ENCODE data around the gene ACER2. TPM values are rescaled to one million over a fixed set of nuclear protein-coding genes. Genes with fewer than 3 reads are reported as not detected.
A peak's percentile ranks its signal among the peaks of the same experiment; 100 is the strongest.

ACER2 gene
- polyA plus RNA-seq, 1 donor (not counting 4 experiments of a cell fraction or from before 2014, with no cell fraction given): 4.2 TPM

DNA sequence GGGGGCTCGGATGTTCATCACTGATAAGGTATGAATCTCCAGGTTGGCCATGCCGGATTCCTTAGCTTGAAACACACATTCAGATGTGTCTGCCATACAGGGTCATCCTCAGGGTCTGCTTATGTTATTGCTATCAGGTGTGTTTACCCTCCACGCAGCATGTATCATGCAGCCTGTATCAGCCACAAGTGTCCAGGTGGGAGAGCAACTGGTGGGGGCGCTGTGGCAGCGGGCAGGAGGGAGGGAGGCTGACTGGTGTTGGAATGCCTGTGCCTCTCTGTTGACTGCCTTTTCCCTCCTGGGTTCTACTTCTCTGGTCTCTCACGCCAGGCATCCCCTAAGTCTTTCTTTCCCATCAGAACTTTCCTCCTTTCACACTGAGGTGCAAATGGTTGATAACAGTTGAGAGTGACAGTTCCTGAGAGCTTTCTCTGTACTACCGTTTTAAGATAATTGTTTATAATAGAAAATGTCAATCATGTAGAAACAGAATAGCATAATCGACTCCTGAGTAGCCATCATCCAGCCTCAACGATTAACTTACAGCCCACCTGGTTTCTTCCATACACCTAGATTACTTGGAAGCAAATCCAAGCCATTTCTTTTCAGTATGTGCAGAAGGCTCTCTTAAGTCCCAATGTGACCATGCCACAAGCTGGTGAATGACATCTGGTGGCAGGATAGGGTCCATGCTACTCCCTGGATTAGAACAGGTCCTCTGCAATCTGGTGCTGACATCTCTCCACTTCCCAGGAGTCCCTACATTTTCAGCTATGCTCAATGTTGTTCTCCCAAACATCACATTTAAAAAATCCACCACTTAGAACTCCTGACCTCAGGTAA is 86.6 kb downstream of the ACER2 start:
- Histone ChIP-seq H3K9ac (ENCODE audit: control insufficient read depth, extremely low read depth, insufficient read depth, low read length) (no peak overlapping the region), H3K36me3 (ENCODE audit: control insufficient read depth in 2 of 2, extremely low read depth in 1 of 2, insufficient read depth in 2 of 2, low read length in 2 of 2) (no peaks in the 10 kb centered on the region), H2AFZ (ENCODE audit: control insufficient read depth, low read length) (no peak overlapping the region), H3K27me3 (ENCODE audit: control insufficient read depth, extremely low read depth, insufficient read depth, low read length) (peaks cover 3% of the 10 kb centered on the region), H3K79me2 (ENCODE audit: control insufficient read depth, insufficient read depth, low read length) (no peaks in the 10 kb centered on the region), H3K4me2 (ENCODE audit: control insufficient read depth, extremely low read depth, insufficient read depth, low read depth, low read length) (no peak overlapping the region), H3K27ac (ENCODE audit: control insufficient read depth, insufficient read depth, low read length) (no peak overlapping the region), H3K9me3 (ENCODE audit: control insufficient read depth, low read depth, low read length) (no peaks in the 10 kb centered on the region), H3K4me3 (ENCODE audit: control insufficient read depth in 2 of 3, extremely low read depth in 1 of 3, insufficient read depth in 2 of 3, low read depth in 1 of 3, low read length in 3 of 3) (no peak overlapping the region), H4K20me1 (ENCODE audit: control insufficient read depth, extremely low read depth, insufficient read depth, low read length) (no peaks in the 10 kb centered on the region), H3K9me1 (ENCODE audit: control insufficient read depth, extremely low read depth, insufficient read depth, low read length) (no peaks in the 10 kb centered on the region), H3K4me1 (ENCODE audit: control insufficient read depth, extremely low read depth, insufficient read depth, low read length) (peaks cover 7% of the 10 kb centered on the region)
- dilution Hi-C loops (cut with MboI; ENCODE audit: extremely low pct_ligation_motif_present, low sequenced_read_pairs): no loop called here
- no peak for DNase-seq (ENCODE audit: low read depth, low spot score)
- TF ChIP-seq, protein P1, sequence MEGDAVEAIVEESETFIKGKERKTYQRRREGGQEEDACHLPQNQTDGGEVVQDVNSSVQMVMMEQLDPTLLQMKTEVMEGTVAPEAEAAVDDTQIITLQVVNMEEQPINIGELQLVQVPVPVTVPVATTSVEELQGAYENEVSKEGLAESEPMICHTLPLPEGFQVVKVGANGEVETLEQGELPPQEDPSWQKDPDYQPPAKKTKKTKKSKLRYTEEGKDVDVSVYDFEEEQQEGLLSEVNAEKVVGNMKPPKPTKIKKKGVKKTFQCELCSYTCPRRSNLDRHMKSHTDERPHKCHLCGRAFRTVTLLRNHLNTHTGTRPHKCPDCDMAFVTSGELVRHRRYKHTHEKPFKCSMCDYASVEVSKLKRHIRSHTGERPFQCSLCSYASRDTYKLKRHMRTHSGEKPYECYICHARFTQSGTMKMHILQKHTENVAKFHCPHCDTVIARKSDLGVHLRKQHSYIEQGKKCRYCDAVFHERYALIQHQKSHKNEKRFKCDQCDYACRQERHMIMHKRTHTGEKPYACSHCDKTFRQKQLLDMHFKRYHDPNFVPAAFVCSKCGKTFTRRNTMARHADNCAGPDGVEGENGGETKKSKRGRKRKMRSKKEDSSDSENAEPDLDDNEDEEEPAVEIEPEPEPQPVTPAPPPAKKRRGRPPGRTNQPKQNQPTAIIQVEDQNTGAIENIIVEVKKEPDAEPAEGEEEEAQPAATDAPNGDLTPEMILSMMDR (optimal IDR thresholded peaks at IDR 0.05 in 1 of 3, IDR thresholded peaks at IDR 0.05 in 1 of 3, conservative IDR thresholded peaks at IDR 0.05 in 1 of 3; ENCODE audit: extremely low read depth in 1 of 3, insufficient read depth in 2 of 3, low read length in 3 of 3): peak in 1 of 3 experiments; percentile 24
- TF ChIP-seq EZH2 (IDR thresholded peaks at IDR 0.05; ENCODE audit: low read length): no peak
- peak; percentile 29 for FAIRE-seq

DNA sequence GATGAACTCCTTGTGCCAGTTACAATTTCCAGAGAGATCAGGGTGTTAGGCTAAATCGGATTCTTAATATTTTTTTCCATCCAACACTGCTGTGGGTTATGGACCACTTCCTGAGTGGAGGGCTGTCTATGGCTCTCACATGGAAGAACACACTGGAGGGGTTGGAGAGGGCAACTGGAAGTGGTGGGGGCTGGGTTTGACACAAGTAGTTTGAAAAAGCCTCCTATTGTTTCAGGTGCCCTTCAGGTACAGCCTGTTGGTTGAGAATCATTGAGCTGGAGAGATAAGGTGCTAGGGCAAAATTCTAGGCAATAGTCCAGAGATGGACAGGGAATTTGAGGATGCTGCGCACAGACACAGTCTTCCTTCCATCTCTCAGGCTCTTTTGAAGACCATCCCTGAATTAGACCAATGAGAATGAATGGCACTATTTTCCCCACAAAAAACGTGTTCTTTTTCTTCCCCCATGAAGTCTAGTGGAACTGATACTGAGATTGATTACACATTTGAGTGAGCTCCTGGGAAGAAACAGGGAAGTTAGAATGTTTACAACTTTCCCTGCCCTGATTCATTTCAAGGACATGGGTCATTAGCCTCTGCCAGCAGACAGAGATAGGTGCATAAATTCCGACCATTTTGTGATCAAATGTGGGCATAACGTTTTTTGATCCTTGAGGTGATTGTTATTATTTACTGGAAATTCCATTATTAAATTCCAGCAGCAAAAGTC is 87.7 kb downstream of the ACER2 start:
- H3K4me1 ChIP-seq (ENCODE audit: control insufficient read depth, extremely low read depth, insufficient read depth, low read length): peaks cover 7% of the 10 kb centered on the region
- no peak for FAIRE-seq
- dilution Hi-C loops (cut with MboI; ENCODE audit: extremely low pct_ligation_motif_present, low sequenced_read_pairs): no loop called here
- TF ChIP-seq, protein P1 (optimal IDR thresholded peaks at IDR 0.05 in 1 of 3, IDR thresholded peaks at IDR 0.05 in 1 of 3, conservative IDR thresholded peaks at IDR 0.05 in 1 of 3; ENCODE audit: extremely low read depth in 1 of 3, insufficient read depth in 2 of 3, low read length in 3 of 3): no peak
- H3K79me2 ChIP-seq (ENCODE audit: control insufficient read depth, insufficient read depth, low read length): no peaks in the 10 kb centered on the region
- H2AFZ ChIP-seq (ENCODE audit: control insufficient read depth, low read length): no peak overlapping the region
- no peak overlapping the region for H3K4me2 ChIP-seq (ENCODE audit: control insufficient read depth, extremely low read depth, insufficient read depth, low read depth, low read length)
- no peaks in the 10 kb centered on the region for H3K9me1 ChIP-seq (ENCODE audit: control insufficient read depth, extremely low read depth, insufficient read depth, low read length)
- H3K36me3 ChIP-seq (ENCODE audit: control insufficient read depth in 2 of 2, extremely low read depth in 1 of 2, insufficient read depth in 2 of 2, low read length in 2 of 2): no peaks in the 10 kb centered on the region
- no peaks in the 10 kb centered on the region for H3K9me3 ChIP-seq (ENCODE audit: control insufficient read depth, low read depth, low read length)
- no peaks in the 10 kb centered on the region for H4K20me1 ChIP-seq (ENCODE audit: control insufficient read depth, extremely low read depth, insufficient read depth, low read length)
- no peak overlapping the region for H3K4me3 ChIP-seq (ENCODE audit: control insufficient read depth in 2 of 3, extremely low read depth in 1 of 3, insufficient read depth in 2 of 3, low read depth in 1 of 3, low read length in 3 of 3)
- H3K9ac ChIP-seq (ENCODE audit: control insufficient read depth, extremely low read depth, insufficient read depth, low read length): no peak overlapping the region
- peaks cover 3% of the 10 kb centered on the region for H3K27me3 ChIP-seq (ENCODE audit: control insufficient read depth, extremely low read depth, insufficient read depth, low read length)
- H3K27ac ChIP-seq (ENCODE audit: control insufficient read depth, insufficient read depth, low read length): no peak overlapping the region
- DNase-seq (ENCODE audit: low read depth, low spot score): no peak

Measured in keratinocyte (primary cell).